ENCODE data around the gene RNASE12.
"Not testable (repeated sequence)": the region's sequence is repeated elsewhere in the genome, so short reads cannot be mapped to it uniquely, and the experiment has no call there.

The RNASE12 gene

DNA sequence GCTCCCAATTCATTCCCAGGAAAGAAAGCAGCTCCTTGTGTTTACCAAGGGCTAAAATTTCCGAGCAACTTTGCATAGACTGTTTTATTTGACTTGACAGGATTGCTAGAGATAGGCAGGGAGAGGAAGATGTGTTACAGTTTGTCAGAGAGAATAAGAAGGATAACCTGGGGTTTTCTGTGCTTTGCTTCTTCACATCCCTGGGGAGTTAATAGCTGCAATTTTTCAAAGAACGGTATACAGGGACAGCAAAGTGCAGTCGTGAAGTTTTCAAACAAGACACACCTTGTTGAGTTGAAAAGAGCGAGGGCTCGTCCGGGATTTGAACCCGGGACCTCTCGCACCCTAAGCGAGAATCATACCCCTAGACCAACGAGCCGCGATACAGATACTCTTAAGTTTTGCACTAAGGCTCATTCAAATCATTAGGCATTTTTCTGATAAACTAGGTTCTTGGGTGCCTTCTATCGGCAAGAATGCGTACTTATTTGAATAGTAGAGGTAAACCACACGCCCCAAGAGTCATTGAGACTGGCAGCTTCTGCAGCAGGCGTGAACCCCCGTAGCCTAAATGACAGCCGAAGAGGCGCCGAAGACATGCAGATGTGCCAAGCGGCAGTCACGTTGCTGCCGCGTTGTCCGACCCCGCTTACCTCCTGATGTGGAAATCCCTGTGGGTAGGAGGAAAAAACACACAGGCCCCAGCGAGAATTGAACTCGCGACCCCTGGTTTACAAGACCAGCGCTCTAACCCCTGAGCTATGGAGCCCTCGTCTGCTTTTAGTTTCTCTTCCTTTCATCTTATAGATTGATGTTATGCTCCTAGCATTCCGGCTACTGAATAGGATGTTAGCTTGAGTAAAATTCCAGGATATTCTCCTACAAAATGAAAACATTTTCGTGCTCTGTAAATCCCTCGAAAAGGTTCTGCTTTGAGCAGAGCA lies 22.2 kb upstream of the RNASE12 start:
- peak; percentile 92 for FAIRE-seq

DNA sequence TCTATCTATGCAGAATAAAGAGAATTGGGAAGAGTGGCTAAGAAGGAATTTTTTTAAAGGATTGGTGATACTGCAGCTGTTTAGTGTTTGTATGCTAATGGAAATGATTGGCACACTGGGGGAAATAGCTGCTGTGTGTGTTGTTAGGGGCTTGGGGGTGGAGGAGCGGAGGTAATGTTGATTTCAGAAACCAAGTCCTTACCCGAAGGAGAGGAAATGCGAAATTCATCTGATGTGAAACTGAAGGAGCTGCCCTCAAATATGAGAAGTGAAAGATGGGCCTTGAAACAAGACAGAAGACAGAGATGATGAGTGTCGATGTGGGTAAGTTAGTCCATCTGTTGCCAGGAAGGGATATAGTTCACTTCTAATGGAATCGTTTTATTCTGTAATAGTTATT lies 21.2 kb upstream of the RNASE12 start:
- no peak for FAIRE-seq

- no peak for FAIRE-seq
Measured at GRCh38 chr14:20611277-20611676, 20.1 kb upstream of the RNASE12 start.

DNA sequence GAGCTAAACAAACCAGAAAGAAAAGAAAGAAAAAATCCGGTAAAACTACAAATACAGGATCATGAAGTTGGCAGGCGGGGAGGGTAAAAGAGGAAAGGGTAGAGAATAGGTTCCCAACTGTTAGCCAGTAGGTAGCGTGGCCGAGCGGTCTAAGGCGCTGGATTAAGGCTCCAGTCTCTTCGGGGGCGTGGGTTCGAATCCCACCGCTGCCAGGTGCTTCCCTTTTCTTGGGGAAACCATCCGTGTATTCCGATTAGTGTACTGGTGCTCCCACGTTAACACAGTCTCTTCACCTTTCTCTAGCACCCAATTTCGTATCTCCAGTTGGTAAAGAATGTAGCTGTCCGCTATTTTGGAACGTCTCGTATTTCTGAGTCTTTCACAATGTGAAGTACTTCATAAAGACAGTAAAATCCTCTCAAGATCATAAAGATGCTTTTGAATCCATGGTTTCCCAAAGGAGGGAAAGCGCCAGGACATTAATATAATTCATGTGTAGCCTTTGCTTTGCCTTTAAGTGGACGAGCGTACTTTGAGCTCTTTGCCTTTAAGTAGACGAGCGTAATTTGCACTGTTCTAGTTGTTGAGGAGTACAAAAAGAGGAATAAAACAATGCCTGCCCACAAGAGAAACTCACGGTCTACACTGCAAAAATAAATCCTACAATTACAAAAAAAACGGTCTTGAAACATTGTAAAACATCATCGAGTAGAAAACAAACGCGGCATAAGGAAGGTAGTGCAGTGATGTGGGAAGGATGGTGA lies 19.0 kb upstream of the RNASE12 start:
- FAIRE-seq, result no peak

DNA sequence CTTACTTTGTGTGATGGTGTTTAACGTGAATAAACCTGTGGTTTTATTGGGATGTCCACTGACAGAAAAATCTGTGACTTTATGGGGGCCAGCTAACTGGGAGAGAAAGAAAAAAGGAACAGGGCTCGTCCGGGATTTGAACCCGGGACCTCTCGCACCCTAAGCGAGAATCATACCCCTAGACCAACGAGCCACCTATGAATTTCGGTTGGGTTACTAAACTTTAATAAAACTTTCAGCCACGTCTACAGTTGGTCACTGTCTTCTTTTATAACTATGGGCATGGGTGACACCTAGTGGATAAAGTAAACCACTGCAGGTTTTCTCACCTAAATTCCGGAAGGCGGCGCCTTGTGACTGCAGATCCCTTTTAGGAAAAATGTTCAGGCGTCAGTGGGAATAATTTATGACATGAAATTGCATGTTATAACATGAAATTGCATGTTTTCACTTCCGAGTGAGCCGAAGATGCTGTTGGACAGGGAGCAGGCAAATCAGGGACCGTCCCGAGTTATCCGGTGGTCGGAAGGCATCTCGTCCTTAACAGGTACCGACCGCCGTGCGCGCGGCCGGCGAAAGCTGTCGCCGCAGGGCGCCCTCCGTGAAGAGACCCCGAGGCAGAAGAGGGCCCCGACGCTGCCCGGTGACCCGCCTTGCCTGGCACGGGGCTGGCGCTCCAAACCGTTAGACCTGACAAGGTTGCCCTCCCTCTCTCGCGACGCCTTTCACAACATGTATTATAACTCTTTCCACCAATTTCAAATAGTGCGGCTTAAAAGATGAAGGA lies 18.2 kb upstream of the RNASE12 start:
- peak; percentile 68 for FAIRE-seq

GRCh38 chr14:20608383-20609110 lies 17.4 kb upstream of the RNASE12 start:
- no peak for FAIRE-seq

- FAIRE-seq, result no peak
Measured at GRCh38 chr14:20607617-20608016, 16.4 kb upstream of the RNASE12 start.

DNA sequence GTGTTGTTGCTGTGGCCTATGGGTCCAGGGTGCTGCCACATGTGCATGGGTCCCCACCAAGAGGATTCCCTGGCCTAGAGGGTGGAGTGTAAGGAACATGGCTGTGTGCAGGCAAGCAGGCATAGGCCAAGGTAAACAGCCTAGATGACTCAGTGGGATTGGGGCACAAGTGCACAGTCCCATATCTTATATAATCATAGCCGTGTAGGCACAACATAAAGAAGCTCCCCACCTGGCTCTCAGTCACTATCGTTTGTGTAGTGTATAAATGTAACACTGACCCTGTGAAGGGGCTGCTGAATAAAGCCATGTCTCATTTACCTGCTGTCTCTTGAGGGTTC lies 15.7 kb upstream of the RNASE12 start:
- no peak for FAIRE-seq

DNA sequence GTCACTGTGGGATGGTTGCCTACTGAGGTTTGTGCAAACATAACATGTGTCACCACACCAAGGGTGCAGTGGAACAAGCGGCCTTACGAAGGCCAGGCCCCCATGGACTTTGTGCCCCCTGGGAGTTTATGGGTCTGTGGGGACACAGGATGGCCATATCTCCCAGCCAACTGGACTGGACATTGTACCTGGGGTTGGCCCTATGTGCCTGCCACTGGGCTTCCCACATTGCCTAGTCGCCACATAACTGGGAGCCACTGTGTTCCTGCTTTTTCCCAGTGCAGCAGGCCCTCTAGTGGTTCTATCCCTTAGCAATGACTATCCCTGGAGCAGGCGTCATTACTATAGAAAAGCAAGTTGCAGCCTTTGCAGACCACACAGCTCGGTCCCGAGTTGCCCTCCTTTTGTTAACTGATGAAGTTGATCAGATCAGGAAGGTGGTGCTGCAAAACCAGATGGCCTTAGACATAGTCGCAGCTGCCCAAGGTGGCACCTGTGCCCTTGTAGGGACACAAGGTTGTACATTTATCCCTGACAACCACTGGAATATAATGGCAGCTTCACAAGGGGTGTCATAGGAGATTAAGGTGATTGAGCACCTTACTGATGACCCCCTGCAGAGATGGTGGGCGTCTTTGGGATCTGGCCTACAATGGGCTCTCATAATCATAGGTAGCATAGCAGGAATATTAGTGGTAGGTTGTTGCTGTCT lies 15.2 kb upstream of the RNASE12 start:
- FAIRE-seq, result no peak

DNA sequence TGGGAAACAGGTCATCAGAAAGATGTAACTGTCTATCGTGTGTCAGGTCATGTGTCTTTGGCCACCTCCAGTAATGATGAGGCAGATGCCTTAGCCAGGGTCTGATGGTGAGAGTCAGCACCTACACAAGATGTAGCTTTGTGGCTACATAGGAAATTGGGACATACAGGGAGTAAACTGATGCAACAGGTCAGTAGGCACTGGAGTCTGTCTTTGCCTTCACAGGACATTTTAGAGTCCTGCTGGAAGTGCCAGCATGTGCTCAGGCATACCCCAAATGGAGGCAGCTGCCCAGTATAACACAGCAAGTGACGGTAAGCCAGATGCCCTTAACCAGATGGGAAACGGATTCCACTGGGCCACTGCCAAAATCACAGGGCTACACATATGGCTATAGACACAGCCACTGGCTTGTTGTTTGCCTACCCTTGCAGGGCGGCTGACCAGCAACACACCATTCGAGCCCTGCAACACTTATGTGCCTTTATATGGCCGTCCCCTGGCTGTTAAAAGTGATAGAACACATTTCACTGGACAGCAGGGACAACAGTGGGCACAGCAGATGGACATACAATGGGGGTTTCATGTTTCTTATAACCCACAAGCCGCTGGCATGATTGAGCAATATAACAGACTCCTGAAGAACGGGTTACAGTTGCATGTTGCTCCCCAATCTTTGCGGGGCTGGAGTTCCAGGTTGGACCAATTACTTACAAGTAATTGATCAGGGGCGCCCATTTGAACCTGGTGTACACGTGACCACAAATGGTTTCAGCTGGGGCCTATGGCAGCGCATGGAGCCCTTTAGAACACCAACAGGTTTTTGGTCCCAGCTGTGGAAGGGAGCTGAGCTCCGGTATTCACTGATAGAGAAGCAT lies 12.9 kb upstream of the RNASE12 start:
- FAIRE-seq, result no peak

DNA sequence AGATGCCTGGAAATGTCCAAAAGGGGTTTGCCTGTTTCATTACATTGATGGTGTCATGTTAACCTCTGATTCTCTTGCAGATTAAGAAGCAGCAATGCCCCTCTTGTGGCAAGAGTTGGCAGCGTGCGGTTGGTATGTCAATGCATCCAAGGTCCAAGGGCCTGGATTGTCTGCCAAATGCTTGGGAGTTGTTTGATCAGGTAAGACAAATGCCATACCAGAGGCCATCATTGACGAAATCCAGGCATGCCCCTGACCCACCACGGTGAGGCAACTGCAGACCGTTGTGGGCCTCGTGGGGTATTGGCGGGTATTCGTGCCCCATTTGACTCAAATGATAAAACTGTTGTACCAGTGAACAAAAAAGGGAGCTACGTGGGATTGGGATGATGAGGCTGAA lies 11.4 kb upstream of the RNASE12 start:
- no peak for FAIRE-seq

DNA sequence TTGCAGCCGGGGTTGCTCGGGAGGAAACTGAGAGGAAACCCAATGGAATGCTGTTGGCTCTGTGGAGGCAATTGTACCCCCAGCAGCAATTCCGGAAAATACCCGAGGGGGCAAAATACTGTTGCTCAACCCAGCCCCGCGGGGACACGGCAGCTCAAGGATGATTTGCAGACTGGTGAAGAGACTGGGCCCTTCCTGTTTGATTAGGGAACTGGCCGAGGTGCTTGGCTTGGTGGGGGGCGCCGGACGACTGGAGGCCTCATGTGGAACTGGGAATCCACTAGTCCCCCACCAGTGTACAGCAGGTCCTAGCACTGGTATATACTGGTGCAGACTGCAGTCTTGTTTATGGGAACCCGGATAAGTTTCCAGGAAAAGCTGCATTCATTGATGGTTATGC lies 10.3 kb upstream of the RNASE12 start:
- FAIRE-seq, result no peak

GRCh38 chr14:20597108-20597507 lies 5.9 kb upstream of the RNASE12 start:
- no peak for FAIRE-seq

DNA sequence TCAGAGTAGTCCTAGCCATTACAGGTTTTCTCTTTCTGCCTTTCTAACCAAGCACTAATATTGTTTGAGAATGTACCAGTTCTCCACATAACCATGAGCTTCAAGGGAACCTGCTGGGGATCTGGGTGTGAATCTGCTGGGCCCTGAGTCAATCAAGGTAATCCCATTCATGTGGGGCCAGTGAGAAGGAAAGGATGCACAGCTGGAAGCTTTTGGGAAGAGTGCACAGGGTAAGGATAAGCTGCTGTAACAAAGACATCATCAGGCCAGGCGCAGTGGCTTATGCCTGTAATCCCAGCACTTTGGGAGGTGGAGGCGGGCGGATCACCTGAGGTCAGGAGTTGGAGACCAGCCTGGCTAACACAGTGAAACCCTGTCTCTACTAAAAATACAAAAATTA lies 4.5 kb upstream of the RNASE12 start:
- FAIRE-seq, result not testable (repeated sequence)

DNA sequence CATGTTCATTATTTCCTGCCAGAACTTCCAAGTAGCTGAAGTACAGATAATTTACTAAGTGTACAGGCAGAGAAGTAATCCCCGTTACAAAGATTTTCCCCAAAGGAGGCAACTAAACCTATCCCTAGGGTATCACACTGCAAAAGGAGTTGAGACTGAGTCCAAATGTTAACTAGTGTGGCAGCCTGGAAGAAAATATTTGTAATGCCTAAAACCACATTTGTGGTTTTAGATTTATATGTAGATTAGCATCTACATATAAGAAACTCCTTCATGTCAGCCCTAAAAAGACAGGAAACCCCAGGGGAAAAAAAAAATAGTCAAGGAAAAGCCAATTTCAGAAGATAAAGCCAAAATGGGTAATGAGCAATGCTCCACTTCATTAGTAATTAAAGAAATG lies 1.4 kb upstream of the RNASE12 start:
- no peak for FAIRE-seq

- FAIRE-seq, result no peak
Measured at GRCh38 chr14:20587489-20588154, 3.6 kb downstream of the RNASE12 start, which contains the start of gene RNASE11. TSS of gene RNASE11 (minus strand) at chr14:20588001.

- no peak for FAIRE-seq
Measured at GRCh38 chr14:20583908-20584307, 7.3 kb downstream of the RNASE12 start.

DNA sequence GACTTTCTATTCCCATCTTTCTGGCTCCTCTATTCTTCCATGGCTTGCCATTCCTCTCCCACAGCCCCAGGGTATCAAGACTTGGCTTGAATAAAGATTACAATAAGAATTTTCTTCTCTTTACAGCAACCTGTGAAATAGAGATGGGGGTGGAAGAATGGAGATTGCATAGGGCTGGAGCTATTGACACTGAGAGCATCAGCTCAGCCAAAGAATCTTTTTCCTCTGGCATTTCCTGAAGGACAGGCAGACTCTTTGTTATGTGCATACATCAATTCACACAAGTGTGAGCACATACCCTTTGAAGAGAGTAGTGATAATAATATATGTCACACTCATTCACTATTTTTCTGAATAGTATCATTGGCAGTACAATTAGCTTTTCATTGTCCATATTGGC lies 8.0 kb downstream of the RNASE12 start:
- no peak for FAIRE-seq

DNA sequence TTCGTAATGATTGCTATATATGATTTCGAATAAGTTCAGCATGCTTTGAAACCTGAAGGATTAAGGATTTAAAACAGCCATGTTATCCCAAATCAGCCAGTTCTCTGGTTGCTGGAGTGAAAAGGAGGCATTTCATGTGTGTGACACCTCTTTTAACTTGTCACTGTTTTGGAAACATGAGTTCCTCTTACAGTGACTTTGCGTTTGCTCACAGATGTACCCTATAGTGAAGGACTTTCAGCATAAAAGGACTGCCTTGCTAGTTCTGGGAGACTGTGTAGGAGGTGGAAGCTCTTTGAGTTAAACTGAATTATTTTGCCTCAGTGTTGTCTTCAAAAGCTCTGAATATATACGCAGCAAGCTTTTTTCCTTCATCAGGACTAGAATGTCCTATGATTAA lies 10.9 kb downstream of the RNASE12 start:
- FAIRE-seq, result no peak

GRCh38 chr14:20578784-20579502 lies 12.2 kb downstream of the RNASE12 start:
- no peak for FAIRE-seq

Measured in A204.1 (cell line).